Peyer's patch (tissue), 4 donors: ENCODE measurements around the gene KLHL20. TPM values are rescaled to one million over a fixed set of nuclear protein-coding genes. Genes with fewer than 3 reads are reported as not detected.
"Not testable (repeated sequence)": the region's sequence is repeated elsewhere in the genome, so short reads cannot be mapped to it uniquely, and the experiment has no call there.

Experiments used
- DNase-seq, 3 donors: peaks; one replicate each; pipeline ENCODE4 v3.0.0-alpha.2; 2017 to 2019
- H3K27ac ChIP-seq, 4 donors: fragments of 200-600 bp; sonication (generic); one replicate each; pipeline ENCODE4 v1.5.1; 2016 to 2019
- H3K27me3 ChIP-seq, 2 donors: fragments of 200-600 bp; sonication (generic); one replicate each; pipeline ENCODE4 v1.5.1; 2019
- H3K36me3 ChIP-seq, 3 donors: fragments of 200-600 bp; sonication (generic); one replicate each; pipeline ENCODE4 v1.5.1; 2016 to 2019
- H3K4me1 ChIP-seq, 4 donors: fragments of 200-600 bp; sonication (generic); one replicate each; pipeline ENCODE4 v1.5.1; 2016 to 2019
- H3K4me3 ChIP-seq, 4 donors: fragments of 200-600 bp; sonication (generic); 1 replicate in 3 of 4; 2 replicates in 1 of 4; pipeline ENCODE4 v1.5.1; 2016 to 2019; ENCODE audit warnings: mild to moderate bottlenecking in 1 of 4
- H3K9me3 ChIP-seq, 4 donors: fragments of 200-600 bp; sonication (generic); one replicate each; pipeline ENCODE4 v1.5.1; 2016 to 2019; ENCODE audit warnings: mild to moderate bottlenecking in 1 of 4
- CTCF ChIP-seq, 6 experiments: fragments of 450-650 bp in 4 of 6; fragments of 200-600 bp in 2 of 6; sonication (generic) in 1 of 6; IDR thresholded peaks; one replicate each; pipeline ENCODE4 v1.5.1; 2017 to 2019; ENCODE audit warnings: antibody characterized with exemption in 6 of 6, mild to moderate bottlenecking in 3 of 6, moderate library complexity in 1 of 6
- POLR2A ChIP-seq, 2 donors: fragments of 450-650 bp; IDR thresholded peaks; one replicate each; pipeline ENCODE4 v1.5.1; 2017; ENCODE audit warnings: antibody characterized with exemption in 2 of 2, mild to moderate bottlenecking in 2 of 2, moderate library complexity in 2 of 2
- total RNA-seq, 4 donors: library from RNA; depleted of rRNA; stranded (reverse); fragments of >200 nt; gene quantifications; one replicate each; pipeline ENCODE4 v1.1.0, GENCODE V29; 2016

The KLHL20 gene
- total RNA-seq, 4 donors from 2014 or later, result 24.8 to 38.5 (median 33.6) TPM

DNA sequence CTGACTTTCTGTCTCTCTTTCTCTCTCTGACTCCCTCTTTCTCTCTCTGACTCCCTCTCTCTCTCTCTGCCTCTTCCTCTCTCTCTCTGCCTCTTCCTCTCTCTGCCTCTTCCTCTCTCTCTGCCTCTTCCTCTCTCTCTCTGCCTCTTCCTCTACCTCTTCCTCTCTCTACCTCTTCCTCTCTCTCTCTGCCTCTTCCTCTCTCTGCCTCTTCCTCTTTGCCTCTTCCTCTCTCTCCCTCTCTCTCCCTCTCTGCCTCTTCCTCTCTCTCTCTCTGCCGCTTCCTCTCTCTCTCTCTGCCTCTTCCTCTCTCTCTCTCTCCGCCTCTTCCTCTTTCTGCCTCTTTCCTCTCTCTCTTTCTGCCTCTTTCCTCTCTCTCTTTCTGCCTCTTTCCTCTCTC, 26.5 kb upstream of the KLHL20 start:
- H3K36me3 ChIP-seq, result no peaks in the 10 kb centered on the region
- no peak overlapping the region for H3K27ac ChIP-seq
- no peak for DNase-seq
- no peaks in the 10 kb centered on the region for H3K9me3 ChIP-seq
- no peaks in the 10 kb centered on the region for H3K27me3 ChIP-seq
- H3K4me1 ChIP-seq, result no peaks in the 10 kb centered on the region
- TF ChIP-seq POLR2A (IDR thresholded peaks at IDR 0.05), result no peak
- no peak for TF ChIP-seq CTCF (IDR thresholded peaks at IDR 0.05)
- no peak overlapping the region for H3K4me3 ChIP-seq

DNA sequence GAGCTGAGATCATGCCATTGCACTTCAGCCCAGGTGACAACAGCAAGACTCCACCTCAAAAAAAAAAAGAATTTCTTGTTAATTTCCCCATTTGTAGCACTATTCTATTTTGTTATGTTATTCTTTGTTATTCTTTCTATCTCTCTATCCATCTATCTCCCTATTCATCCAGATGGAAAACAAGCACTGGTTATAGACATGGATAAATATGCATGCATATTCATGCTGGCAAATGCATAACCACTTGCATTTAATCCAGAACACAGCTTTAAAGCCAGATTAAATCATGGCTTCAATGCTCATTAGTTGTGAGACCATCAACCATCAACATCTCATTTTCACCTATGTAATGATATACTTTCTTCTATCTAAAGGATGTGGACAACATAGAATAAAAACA, 21.5 kb upstream of the KLHL20 start:
- H3K4me3 ChIP-seq, result no peak overlapping the region
- TF ChIP-seq CTCF (IDR thresholded peaks at IDR 0.05) (no peak), POLR2A (IDR thresholded peaks at IDR 0.05) (no peak)
- no peak overlapping the region for H3K27ac ChIP-seq
- H3K36me3 ChIP-seq, result no peaks in the 10 kb centered on the region
- H3K9me3 ChIP-seq, result no peaks in the 10 kb centered on the region
- DNase-seq, result no peak
- no peaks in the 10 kb centered on the region for H3K27me3 ChIP-seq
- no peaks in the 10 kb centered on the region for H3K4me1 ChIP-seq

- not testable (repeated sequence) for H3K9me3 ChIP-seq, H3K4me1 ChIP-seq, H3K4me3 ChIP-seq
Observed at GRCh38 chr1:173701299-173701698, 13.5 kb upstream of the KLHL20 start.

GRCh38 chr1:173702736-173703135, 12.0 kb upstream of the KLHL20 start:
- no peak overlapping the region for H3K4me3 ChIP-seq
- no peaks in the 10 kb centered on the region for H3K27me3 ChIP-seq
- H3K4me1 ChIP-seq, result no peaks in the 10 kb centered on the region
- no peaks in the 10 kb centered on the region for H3K36me3 ChIP-seq
- H3K9me3 ChIP-seq, result no peaks in the 10 kb centered on the region
- no peak for DNase-seq
- no peak overlapping the region for H3K27ac ChIP-seq
- TF ChIP-seq CTCF (IDR thresholded peaks at IDR 0.05) (no peak), POLR2A (IDR thresholded peaks at IDR 0.05) (no peak)

More at GRCh38 chr1:173701299-173701698, 13.5 kb upstream of the KLHL20 start:
- H3K27me3 ChIP-seq, H3K36me3 ChIP-seq, DNase-seq, H3K27ac ChIP-seq: not testable (repeated sequence)

DNA sequence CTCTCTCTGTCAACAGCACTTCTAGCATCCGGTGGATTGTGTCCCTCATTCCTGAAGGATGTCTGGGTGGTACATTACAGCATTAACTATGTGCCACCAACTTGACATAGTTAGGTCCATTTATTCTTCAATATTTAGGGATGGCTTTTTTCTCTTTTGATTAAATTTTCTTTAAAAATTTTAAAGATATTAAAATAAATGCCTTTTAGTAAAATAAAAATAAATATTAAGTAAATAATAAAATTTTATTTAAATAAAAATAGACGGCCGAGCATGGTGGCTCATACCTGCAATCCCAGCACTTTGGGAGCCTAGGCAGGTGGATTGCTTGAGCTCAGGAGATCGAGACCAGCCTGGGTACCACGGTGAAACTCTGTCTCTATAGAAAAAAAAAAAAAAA, 9.7 kb upstream of the KLHL20 start:
- H3K36me3 ChIP-seq, result no peaks in the 10 kb centered on the region
- TF ChIP-seq POLR2A (IDR thresholded peaks at IDR 0.05) (no peak), CTCF (IDR thresholded peaks at IDR 0.05) (no peak)
- no peak overlapping the region for H3K4me3 ChIP-seq
- DNase-seq, result no peak
- no peaks in the 10 kb centered on the region for H3K9me3 ChIP-seq
- no peaks in the 10 kb centered on the region for H3K27me3 ChIP-seq
- no peak overlapping the region for H3K27ac ChIP-seq
- H3K4me1 ChIP-seq, result no peaks in the 10 kb centered on the region

DNA sequence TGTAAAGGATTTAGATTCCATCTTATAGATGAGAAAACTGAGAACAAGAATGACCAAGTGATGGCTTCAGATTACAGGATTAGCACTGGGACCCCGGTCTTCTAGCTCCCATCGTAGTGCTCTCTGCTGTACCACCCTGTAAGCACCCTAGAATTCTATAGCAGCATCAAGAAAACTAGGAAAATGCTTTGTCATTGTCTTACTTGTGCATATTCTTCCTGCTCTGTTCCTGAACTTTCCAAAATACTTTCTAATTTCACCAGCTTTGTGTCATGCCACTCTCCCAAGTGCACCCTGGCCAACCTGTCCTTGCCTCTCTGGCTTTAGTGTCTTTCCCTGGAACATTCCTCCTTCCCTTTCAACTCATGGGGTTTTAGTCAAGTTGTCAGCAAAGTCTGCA, 6.0 kb upstream of the KLHL20 start:
- no peaks in the 10 kb centered on the region for H3K27me3 ChIP-seq
- no peak overlapping the region for H3K4me3 ChIP-seq
- H3K4me1 ChIP-seq, result no peaks in the 10 kb centered on the region
- TF ChIP-seq POLR2A (IDR thresholded peaks at IDR 0.05) (no peak), CTCF (IDR thresholded peaks at IDR 0.05) (no peak)
- no peak for DNase-seq
- no peaks in the 10 kb centered on the region for H3K9me3 ChIP-seq
- H3K27ac ChIP-seq, result no peak overlapping the region
- H3K36me3 ChIP-seq, result no peaks in the 10 kb centered on the region
